GM18507 (cell line): ENCODE data around the gene TRAF3.
"Not testable (repeated sequence)": the region's sequence is repeated elsewhere in the genome, so short reads cannot be mapped to it uniquely, and the experiment has no call there.

ENCODE experiments used
- DNase-seq: peaks from one replicate; pipeline ENCODE4 v3.0.0; 2011; ENCODE audit warnings: low read depth; ENCODE audit not compliant: insufficient read length; ENCODE audit errors: extremely low spot score
- FAIRE-seq: peaks from 2 replicates; lab custom pipeline; 2011; peaks lifted over from hg19 to GRCh38; lab: Jason Lieb, UNC

Gene TRAF3

DNA sequence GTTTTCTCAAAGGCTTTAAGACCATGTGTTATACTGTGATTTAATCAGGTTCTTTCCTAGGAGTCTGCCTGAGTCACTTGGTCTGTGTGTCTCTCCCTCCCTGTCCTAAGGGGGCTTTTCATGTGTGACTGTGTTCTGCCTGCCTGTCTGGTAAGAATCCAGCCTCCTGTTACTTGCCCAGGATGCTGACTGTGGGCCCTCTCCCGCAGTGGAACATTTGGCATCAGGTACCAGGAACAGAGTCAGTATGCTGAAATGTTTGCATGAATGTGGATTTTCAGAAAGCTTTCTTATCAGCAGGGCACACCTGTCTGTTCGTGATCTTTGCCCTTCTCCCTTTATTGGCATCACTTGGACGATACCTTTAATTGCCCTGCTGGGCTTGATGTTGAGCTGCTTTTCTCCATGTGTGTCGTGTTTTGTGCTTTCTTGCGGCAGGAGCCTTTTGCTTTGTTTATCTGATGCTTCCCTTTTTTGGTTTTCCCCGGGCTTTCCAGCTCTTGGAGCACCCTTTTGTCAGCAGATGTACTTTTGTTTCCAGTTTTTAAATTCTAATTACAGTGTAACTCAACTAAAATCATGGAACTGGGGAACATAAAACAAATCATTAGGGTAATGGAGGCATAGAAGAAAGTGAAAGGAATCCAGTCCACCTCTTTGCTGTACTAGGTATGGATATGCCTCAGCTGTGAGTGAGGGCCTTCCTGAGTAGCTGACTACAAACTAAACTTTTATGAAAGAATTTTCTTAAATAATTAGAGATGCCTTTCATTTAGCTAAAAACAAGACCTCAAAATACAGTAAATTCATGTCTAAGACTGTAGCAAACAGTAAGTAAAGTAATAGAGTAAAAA is 72.5 kb downstream of the TRAF3 start:
- DNase-seq (no peak), FAIRE-seq (no peak)

DNA sequence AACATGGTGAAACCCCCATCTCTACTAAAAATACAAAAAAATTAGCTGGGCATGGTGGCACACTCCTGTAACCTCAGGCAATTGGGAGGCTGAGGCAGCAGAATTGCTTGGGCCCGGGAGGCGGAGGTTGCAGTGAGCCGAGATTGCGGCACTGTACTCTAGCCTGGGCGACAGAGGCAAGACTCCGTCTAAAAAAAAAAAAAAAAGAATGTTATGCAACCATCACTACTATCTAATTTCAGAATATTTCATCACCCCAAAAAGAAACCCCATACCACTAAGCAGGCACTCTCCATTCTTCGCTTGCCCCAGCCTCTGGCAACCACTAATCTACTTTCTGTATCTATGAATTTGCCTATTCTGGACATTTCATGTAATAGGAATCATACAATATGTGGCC is 76.4 kb downstream of the TRAF3 start:
- no peak for FAIRE-seq
- no peak for DNase-seq

DNA sequence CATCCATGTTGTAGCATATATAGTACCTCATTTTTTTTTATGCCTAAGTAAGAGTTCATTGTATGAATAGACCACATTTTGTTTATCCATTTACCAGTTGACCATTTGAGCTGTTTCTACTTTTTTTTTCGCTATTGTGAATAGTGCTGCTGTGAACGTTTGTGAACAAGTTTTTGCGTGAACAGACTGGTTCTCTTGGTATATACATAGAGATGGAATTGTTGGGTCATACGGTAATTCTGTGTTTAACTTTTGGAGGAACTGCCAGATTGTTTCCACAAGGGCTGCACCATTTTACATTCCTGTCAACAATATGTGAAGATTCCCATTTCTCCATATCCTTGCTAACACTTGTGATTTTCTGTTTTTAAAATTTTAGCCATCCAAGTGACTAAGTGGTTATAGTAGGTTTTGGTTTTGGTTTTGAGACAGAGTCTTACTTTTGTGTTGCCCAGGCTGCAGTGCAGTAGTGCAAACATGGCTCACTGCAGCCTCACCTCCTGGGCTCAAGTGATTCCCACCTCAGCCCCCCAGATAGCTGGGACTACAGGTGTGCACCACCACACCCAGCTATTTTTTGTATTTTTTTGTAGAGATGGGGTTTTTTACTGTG is 76.9 kb downstream of the TRAF3 start:
- FAIRE-seq (no peak), DNase-seq (no peak)

DNA sequence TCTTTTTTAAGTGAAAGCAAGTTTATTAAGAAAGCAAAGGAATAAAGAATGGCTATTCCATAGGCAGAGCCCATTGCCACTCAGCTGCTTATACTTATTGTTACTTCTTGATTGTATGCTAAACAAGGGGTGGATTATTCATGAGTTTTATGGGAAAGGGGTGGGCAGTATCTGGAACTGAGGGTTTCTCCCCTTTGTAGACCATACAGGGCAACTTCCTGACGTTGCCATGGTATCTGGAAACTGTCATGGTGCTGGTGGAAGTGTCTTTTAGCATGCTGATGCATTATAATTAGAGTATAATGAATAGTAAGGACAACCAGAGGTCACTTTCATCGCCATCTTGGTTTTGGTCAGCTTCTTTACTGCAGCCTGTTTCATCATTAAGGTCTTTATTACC is 78.9 kb downstream of the TRAF3 start:
- DNase-seq (no peak), FAIRE-seq (no peak)

DNA sequence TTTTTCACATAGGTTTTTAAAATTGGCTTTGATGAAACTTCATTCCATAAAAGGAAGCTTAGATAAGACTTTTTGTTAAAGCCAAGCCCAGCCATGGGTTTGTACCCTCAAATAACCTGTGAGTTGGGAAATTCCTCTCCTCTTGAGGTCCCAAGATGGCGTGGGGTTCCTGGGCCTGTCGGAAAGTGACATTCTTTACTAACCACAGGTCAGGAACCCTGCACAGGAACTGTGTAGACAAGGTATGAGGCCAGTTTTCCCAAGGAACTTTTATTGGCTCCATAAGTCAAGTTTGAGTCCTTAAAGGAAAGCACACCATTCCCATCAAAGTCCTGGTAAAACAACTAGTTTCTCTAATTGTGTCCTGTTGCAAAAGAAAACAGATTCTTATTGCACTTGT is 80.2 kb downstream of the TRAF3 start:
- FAIRE-seq: no peak
- DNase-seq: no peak

DNA sequence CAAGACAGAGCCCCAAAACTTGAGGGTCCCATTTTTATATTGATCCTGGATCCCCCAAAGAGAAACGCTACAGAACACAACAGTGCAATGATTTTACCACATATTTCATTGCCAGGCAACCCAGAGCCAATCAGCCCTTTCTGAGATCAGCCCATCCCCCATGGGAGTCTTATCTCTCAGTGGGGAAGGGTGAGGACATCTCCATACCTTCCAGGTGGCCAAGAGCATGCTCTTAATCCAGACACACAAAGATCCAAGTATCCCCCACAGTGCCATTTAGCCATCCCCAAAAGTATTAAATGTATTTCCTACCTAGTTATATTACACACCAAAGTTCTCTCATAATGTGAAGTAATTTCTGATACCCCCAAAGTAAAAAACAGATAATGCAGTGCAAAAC is 82.7 kb downstream of the TRAF3 start:
- DNase-seq (no peak), FAIRE-seq (no peak)

DNA sequence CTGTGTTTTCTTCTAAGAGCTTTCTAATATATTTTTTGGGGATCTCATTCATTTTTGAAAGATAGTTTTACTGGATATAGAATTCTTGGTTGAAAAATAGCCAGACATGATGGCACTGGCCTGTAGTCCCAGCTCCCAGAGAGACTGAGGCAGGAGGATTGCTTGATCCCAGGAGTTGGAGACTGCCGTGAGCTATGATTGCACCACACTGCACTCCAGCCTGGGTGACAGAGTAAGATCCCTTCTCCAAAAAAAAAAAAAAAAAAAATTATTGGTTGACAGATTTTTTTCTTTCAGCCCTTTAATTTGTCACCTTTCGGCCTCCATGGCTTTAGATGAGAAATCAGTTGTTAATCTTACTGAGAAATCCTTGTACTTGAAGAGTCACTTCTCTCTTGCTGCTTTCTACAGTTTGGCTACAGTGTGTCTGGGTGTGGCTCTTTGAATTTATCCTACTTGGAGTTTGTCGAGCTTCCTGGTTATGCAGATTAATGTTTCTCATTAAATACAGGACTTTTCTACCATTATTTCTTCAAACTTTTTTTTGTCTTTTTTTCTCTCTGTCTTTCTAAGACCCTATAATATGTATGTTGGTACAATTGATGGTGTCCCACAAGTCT is 85.0 kb downstream of the TRAF3 start:
- FAIRE-seq (no peak), DNase-seq (no peak)

DNA sequence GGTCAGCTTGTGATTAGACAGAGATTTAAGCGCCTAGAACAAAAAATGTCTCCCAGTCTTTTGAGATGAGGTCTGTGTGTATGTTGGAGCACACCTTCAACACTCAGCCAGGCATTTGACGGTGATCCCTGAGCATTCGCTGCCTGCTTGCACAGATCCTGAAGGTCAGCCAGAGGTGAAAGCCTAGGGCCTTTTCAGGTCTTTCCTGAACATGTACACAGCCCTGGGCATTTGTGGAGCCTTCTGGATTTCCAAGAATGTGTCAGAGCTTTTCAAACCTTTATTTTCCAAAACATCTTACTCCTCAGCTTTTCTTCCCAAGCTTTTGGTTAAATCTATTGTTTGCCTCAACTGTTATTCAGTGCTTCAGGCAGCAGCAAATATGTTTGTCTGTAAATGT is 86.1 kb downstream of the TRAF3 start:
- FAIRE-seq (peak; percentile 5), DNase-seq (no peak)

DNA sequence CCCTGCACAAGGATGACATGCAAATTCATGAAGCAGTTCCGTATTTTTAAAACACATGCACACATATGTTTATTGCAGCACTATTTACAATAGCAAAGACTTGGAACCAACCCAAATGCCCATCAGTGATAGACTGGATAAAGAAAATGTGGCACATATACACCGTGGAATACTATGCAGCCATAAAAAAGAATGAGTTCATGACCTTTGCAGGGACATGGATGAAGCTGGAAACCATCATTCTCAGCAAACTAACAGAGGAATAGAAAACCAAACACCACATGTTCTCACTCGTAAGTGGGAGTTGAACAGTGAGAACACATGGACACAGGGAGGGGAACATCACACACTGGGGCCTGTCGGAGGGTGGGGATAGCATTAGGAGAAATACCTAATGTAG is 88.7 kb downstream of the TRAF3 start:
- FAIRE-seq, DNase-seq: not testable (repeated sequence)

DNA sequence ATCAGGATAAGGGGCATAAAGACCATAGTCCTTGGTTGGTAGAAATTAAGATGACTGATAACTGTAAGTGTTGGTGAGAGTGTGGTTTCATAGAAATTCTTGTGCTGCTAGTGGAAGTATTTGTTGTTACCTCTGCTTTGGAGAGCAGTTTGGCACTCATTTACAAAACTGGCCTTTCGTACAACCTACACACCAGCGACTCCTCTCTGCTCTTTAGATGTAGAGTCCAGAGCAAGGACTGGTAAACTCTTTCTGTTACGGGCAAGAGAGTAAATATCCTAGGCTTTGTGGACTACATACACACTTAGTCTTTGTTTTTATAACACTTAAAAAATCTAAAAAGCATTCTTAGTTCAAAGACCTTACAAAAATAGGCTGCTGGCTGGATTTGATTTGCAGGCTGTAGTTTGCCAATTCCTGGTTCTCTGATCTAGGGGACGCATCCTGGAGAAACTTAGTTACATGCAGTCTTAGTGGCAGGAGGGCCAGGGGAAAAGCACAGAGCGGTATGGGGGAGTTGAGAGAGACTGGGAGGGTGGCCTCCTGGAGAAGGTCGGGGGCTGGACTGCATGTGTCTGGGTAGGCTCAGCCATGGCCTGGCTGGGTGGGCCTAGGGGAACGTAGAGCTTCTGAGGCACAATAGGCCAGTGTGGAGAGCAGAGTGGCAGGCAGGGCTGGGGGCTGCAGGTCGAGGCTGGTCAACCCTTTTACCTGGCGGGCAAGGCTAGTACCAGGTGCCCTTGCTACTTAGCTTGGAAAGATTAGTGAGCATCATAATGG is 89.9 kb downstream of the TRAF3 start:
- FAIRE-seq (peak; percentile 31), DNase-seq (no peak)

DNA sequence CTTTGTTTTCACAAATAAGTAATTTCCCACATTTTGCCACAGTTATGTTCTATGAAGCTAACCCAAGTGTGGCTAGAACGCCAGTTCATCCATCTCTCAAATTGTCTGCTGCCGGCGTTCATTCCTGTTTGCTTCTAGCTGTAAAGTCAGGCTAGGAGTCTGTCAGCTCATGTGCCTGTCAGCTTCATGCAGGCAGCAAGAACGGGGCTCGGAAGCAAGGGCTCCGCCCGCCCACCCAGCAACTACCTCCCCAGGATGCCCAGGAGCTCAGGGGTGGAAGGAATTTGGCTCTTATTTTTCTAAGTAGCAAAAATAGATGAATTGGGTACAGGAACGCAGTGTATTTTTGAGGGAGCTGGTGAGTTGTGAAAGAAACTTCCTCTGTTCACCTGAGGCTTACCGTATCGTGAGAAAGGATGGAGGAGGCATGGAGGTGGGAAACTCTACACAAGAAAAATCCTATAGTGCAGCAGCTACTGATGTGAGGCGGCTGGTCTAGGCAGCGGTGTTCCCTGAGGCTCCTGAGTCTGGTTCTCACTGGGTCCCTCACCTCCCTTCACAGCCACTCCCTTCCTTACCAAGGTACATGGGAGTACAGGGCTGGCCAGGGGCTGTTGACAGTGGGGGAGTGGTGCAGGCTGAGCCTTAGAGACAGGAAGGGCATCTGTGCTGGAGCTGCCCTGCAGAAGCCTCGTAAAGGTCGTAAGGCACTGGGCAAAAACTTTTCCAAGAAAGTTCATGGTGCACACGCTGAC is 90.8 kb downstream of the TRAF3 start:
- DNase-seq (no peak), FAIRE-seq (no peak)

DNA sequence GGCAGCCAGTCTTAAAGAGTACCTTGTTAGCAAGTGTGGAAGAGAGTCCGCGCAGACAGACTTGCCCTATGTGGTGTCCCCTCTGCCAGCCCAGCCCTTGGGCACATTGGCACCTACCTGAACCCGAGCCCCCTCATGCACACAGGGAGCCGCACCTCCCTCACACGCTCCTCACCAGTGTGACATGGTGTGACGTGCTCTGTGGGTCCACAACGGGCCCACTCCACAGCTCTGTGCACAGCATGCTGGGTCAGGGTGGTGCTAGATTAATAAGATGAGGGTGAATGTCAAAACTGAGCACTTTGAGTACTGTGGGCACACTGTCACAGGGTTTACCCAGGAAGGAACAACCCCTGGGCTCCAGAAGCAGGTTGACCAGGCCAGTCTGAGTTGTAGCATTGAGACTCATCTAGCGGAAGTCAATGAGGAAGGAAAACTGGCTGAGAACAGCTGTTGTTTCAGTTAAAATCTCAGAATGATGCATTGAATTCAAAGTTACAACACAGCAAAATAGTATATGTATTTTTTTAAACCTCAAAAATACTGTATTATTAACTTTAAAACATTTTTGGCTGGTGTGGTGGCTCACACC is 91.8 kb downstream of the TRAF3 start:
- DNase-seq (no peak), FAIRE-seq (no peak)

DNA sequence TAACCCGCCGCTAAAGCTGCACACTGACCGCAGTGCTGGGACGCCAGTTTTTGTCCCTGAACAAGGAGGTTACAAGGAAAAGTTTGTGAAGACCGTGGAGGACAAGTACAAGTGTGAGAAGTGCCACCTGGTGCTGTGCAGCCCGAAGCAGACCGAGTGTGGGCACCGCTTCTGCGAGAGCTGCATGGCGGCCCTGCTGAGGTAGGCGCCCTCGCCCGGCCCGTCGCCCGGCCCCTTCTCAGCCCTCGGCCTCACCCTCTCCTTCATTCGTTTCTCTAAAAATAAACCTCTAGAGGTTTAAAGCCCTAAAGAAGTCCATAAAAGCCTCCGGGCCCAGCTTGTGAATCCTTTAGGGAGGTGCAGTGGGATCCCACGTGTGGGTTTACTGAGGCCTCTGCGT is 93.0 kb downstream of the TRAF3 start:
- FAIRE-seq: no peak
- no peak for DNase-seq

DNA sequence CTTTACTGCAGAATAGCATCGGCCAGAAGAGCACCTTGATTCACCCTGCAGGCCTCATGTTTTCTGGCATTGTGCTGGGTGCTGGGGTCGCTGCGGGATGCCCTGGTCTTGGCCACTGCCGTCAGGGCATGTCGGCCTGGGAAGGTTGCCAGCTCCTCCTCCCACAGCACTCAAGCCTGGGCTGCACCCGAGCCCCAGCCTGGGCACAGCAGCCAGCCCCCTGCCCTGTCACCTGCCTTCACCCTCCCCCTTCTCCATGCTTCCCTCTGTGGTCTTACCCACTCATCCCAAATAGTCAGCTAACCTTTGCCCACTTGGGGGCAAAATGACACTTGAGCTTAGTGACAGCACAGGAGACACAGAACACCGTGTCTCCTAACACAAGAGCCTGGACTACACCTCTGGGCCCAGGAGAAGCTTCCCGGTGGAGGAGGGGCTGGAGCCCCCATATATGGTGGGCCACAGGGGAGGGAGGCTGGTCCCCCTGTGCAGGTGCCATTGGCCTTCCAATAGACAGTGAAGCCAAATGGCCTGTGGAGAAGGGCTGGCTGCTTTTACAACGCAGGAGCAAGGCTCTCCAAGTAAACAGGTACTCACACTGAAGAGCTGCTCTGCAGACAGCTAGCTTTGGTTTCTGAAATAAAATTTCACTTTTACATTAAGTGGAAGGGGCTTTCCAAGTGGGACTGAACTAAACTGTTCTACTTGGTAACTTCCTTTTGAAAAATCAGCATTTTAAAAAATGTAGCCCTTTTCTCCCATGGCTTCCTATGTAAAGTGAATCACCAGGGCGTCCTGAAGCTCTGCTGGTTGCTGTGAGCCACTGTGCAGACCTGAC is 94.0 kb downstream of the TRAF3 start:
- DNase-seq: no peak
- FAIRE-seq: no peak

DNA sequence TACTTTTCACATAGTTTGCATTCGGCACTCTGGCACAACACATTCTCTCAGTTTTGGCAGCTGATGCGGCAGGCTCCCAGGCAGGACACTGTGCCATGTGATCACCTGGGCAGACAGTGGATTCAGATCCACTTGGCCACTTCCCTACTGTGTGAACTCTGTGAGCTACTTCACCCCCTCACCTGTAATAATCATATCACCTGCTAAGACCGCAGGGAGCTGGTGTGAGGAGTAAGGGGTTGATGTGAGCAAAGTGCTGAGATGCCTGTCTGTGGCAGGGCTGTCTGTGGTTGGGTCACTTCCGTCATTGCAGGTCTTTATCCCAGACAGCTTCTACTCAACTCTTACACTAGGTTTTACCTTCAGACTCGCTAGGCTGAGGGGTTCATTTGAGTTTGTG is 94.8 kb downstream of the TRAF3 start:
- FAIRE-seq: no peak

DNA sequence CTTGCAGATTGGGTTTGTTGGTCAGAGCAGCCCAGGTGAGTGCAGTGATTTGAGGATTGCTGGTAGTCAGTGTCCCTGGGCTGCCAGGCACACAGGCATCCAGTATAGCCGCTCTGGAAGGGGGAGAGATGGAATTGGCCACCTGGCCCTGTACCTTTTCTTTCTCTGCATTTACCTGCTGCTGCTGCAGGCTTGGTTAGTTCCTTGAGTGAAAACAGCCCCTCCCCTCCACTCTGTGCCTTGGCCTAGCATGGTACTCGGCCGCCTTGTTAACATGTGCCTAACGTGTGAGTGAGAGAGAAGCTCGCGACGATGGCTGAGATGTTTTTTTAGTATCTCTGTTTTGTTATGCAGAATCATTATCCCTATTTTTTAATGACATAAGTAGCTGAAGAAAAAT is 95.9 kb downstream of the TRAF3 start:
- DNase-seq (no peak), FAIRE-seq (no peak)

More for the DNA sequence above, 94.8 kb downstream of the TRAF3 start:
- no peak for DNase-seq

DNA sequence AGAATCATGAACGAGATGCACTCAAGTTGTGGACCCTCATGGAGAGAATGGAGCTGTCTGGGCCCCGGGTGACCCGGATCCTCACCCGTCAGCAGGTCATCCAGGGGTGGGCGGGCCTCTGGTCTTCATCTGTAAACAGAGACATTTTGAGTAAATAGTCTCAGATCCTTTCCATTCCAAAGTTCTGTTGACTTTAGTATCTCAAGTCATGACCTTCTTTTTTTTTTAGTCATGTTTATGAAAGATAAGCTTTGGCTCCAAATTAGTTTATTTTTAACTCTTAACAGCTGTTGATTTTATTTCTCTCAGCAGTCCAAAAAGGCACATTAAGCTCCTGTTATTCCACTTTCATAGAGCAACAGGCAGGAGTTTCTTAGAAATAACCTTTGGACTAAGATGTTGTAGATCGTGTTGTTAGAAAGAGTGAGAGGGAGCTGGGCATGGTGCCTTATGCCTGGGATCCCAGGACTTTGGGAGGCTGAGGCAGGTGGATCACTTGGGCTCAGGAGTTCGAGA is 96.4 kb downstream of the TRAF3 start:
- no peak for DNase-seq

DNA sequence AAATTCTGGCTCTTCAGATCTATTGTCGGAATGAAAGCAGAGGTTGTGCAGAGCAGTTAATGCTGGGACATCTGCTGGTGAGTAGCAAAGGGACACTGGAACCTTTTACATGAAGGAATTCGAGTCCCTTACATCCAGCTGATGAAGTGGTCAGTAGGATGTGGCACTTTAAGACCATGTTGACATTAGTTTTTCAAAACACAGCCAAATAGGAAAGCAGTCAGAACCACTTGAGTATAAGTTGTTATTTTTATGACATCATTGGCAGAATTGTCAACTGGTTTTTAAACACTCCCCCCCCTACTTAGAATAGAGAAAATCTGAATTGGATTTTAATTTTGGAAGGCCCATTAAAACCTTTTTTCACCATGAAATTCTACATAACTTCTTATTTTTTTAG is 98.4 kb downstream of the TRAF3 start:
- DNase-seq (no peak), FAIRE-seq (no peak)

More for the DNA sequence above, 96.4 kb downstream of the TRAF3 start:
- FAIRE-seq: no peak
